Chondrocyte (in vitro differentiated cells): ENCODE results near the gene INO80D. TPM values are rescaled to one million over a fixed set of nuclear protein-coding genes. Genes with fewer than 3 reads are reported as not detected.

Source experiments
- DNase-seq: peaks from one replicate; pipeline ENCODE4 v3.0.0; 2021; ENCODE audit warnings: mixed read lengths, low spot score
- H3K27ac Mint-ChIP-seq: one replicate; pipeline ENCODE4 v1.8.0; 2021; ENCODE audit warnings: mild to moderate bottlenecking, moderate library complexity, mixed read lengths; ENCODE audit not compliant: unreplicated experiment
- H3K27me3 Mint-ChIP-seq: 2 replicates; pipeline ENCODE4 v1.8.0; 2021; ENCODE audit warnings: low read depth, mixed read lengths
- H3K36me3 Mint-ChIP-seq: 2 replicates; pipeline ENCODE4 v1.8.0; 2021; ENCODE audit warnings: low read depth, mixed read lengths
- H3K4me1 Mint-ChIP-seq: 2 replicates; pipeline ENCODE4 v1.8.0; 2021; ENCODE audit warnings: low read depth, mild to moderate bottlenecking, mixed read lengths
- H3K4me3 Mint-ChIP-seq: one replicate; pipeline ENCODE4 v1.8.0; 2021; ENCODE audit warnings: mild to moderate bottlenecking, moderate library complexity, mixed read lengths; ENCODE audit not compliant: unreplicated experiment
- H3K9me3 Mint-ChIP-seq: 2 replicates; pipeline ENCODE4 v1.8.0; 2021; ENCODE audit warnings: low read depth, mixed read lengths
- CTCF ChIP-seq: fragments of 200-600 bp; sonication (generic); IDR thresholded peaks from 2 replicates; pipeline ENCODE4 v1.5.0; 2021; ENCODE audit warnings: antibody characterized with exemption, mild to moderate bottlenecking, moderate library complexity
- total RNA-seq: library from RNA; stranded (reverse); gene quantifications from 3 replicates; pipeline ENCODE4 v1.2.1, GENCODE V29; 2021

The INO80D gene
- total RNA-seq, 1 donor from 2014 or later: 14.5 TPM

- H3K4me1 Mint-ChIP-seq: no peaks in the 10 kb centered on the region
- H3K27me3 Mint-ChIP-seq: peaks cover 6% of the 10 kb centered on the region
- no peaks in the 10 kb centered on the region for H3K9me3 Mint-ChIP-seq
- no peaks in the 10 kb centered on the region for H3K36me3 Mint-ChIP-seq
- no peak for DNase-seq
- no peak overlapping the region for H3K27ac Mint-ChIP-seq
- no peak for TF ChIP-seq CTCF
- H3K4me3 Mint-ChIP-seq: no peak overlapping the region
Observed at GRCh38 chr2:205967391-205968075, 118.4 kb downstream of the INO80D start.

DNA sequence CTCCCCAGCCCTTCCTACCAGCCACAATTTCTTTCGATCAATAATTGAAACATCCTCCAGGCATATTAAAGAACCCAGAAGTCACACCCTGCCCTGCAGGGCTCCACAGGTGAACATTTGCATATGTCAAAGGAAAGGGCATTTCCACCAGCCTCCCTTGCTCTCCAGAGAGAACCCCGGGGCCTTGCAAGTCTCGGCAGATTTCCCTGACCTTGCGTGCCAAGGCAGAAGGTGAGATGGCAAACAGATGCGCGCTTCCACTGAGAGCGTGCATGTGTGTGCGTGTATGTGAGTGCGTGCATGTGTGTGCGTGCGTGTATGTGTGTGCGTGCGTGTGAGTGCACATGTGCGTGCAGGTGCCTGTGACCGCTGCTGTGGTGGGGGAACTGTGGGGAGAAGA lies 120.3 kb downstream of the INO80D start:
- Mint-ChIP-seq H3K4me3 (no peak overlapping the region), H3K36me3 (no peaks in the 10 kb centered on the region), H3K27me3 (peaks cover 3% of the 10 kb centered on the region), H3K9me3 (no peaks in the 10 kb centered on the region), H3K4me1 (no peaks in the 10 kb centered on the region), H3K27ac (no peak overlapping the region)
- DNase-seq: no peak
- TF ChIP-seq CTCF: no peak

- no peak for TF ChIP-seq CTCF
- H3K36me3 Mint-ChIP-seq: no peaks in the 10 kb centered on the region
- no peak overlapping the region for H3K27ac Mint-ChIP-seq
- no peaks in the 10 kb centered on the region for H3K9me3 Mint-ChIP-seq
- H3K27me3 Mint-ChIP-seq: peaks cover 3% of the 10 kb centered on the region
- H3K4me1 Mint-ChIP-seq: no peaks in the 10 kb centered on the region
- H3K4me3 Mint-ChIP-seq: no peak overlapping the region
- DNase-seq: no peak
Observed at GRCh38 chr2:205964111-205964761, 121.7 kb downstream of the INO80D start.

GRCh38 chr2:205959521-205959920 lies 126.5 kb downstream of the INO80D start:
- no peak for TF ChIP-seq CTCF
- Mint-ChIP-seq H3K4me1 (no peaks in the 10 kb centered on the region), H3K27ac (no peak overlapping the region), H3K27me3 (no peaks in the 10 kb centered on the region), H3K4me3 (no peak overlapping the region), H3K9me3 (no peaks in the 10 kb centered on the region), H3K36me3 (no peaks in the 10 kb centered on the region)
- no peak for DNase-seq

DNA sequence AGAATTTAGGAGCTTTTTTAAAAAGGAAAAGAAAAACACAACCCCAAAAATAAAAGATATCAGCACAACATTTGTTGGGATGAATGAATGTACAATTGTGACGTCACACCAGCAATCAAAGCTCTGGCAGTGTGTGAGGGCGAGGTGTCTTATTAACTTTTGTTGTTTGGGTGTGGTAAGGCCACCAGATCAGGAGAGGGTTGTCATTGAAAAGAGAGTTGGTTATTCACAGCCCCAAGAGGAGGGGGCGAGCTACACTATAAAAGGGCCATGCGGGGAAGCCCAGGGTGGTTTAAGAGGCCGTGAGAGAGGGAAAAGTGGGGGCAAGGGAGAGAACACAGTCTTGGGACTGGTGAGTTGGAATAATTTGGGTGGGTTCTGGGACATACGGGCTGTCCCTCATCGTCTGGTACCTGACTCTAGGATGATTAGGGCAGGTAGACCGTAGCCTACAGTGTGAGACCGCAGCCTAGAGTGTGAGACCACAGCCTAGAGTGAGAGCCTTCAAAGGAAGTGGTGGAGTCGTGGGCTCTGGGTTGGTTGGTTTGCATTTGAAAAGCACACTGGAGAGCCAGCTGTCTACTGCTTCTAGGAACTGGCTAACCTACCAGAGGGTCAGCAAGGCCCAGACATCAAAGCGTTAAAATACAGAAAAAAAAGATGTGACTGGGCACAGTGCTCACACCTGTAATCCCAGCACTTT lies 128.4 kb downstream of the INO80D start:
- DNase-seq: no peak
- Mint-ChIP-seq H3K9me3 (peaks cover under 1% of the 10 kb centered on the region), H3K27me3 (no peaks in the 10 kb centered on the region), H3K4me1 (no peaks in the 10 kb centered on the region), H3K36me3 (no peaks in the 10 kb centered on the region), H3K4me3 (no peak overlapping the region), H3K27ac (no peak overlapping the region)
- no peak for TF ChIP-seq CTCF
